Kidney (tissue), 14 donors: ENCODE results near the gene AGTRAP. TPM values are rescaled to one million over a fixed set of nuclear protein-coding genes. Genes with fewer than 3 reads are reported as not detected.

Experiments used
- DNase-seq, 5 donors: peaks; one replicate each; pipeline ENCODE4 v3.0.0-alpha.2; 2013 to 2020
- FAIRE-seq: peaks from 2 replicates; lab custom pipeline; 2012; peaks lifted over from hg19 to GRCh38; lab: Jason Lieb, UNC
- H3K27ac ChIP-seq, 2 donors: one replicate each; pipeline ENCODE4 v1.7.0; 2013; ENCODE audit warnings: low read depth in 2 of 2, low read length in 2 of 2, inconsistent platforms in 1 of 2
- H3K27me3 ChIP-seq: one replicate; pipeline ENCODE4 v1.7.1; 2013; ENCODE audit warnings: low read length, inconsistent platforms; ENCODE audit not compliant: control insufficient read depth, insufficient read depth
- H3K36me3 ChIP-seq, 3 donors: one replicate each; pipeline versions ENCODE4 v1.7.0 to v1.7.1; 2013; ENCODE audit warnings: low read length in 3 of 3, control low read depth in 1 of 3, inconsistent platforms in 1 of 3; ENCODE audit not compliant: insufficient read depth in 3 of 3, control insufficient read depth in 2 of 3
- H3K4me1 ChIP-seq, 3 donors: one replicate each; pipeline versions ENCODE4 v1.7.0 to v1.7.1; 2013; ENCODE audit warnings: low read length in 3 of 3, inconsistent platforms in 1 of 3, low read depth in 1 of 3; ENCODE audit not compliant: control insufficient read depth in 2 of 3, insufficient read depth in 2 of 3
- H3K4me3 ChIP-seq, 3 donors: one replicate each; pipeline versions ENCODE4 v1.7.0 to v1.8.1; 2013; ENCODE audit warnings: low read length in 3 of 3, control low read depth in 1 of 3, inconsistent platforms in 1 of 3
- H3K9ac ChIP-seq, 3 donors: one replicate each; pipeline versions ENCODE4 v1.7.0 to v1.7.1; 2013; ENCODE audit warnings: low read length in 3 of 3, control low read depth in 1 of 3, inconsistent platforms in 1 of 3
- H3K9me3 ChIP-seq, 3 donors: one replicate each; pipeline versions ENCODE4 v1.7.0 to v1.7.1; 2013; ENCODE audit warnings: low read length in 3 of 3, control low read depth in 1 of 3, inconsistent platforms in 1 of 3; ENCODE audit not compliant: control insufficient read depth in 2 of 3, insufficient read depth in 1 of 3
- CTCF ChIP-seq: IDR thresholded peaks from 3 replicates; pipeline ENCODE4 v1.5.1; 2012; ENCODE audit warnings: mild to moderate bottlenecking, moderate library complexity, borderline replicate concordance; ENCODE audit not compliant: insufficient read depth; ENCODE audit errors: extremely low read depth
- intact Hi-C: fragments of 100-400 bp; cut with DNase I; formaldehyde crosslinking; loops from one replicate; pipeline ENCODE4 v1.11.1; 2022
- polyA plus RNA-seq: library from polyadenylated mRNA; stranded (reverse); fragments of 350-450 nt; fragmentation: Illumina TruSeq; extraction: RNeasy Lipid Tissue Mini Kit (QIAGEN cat#74804); gene quantifications from one replicate; pipeline ENCODE4 v1.2.3, GENCODE V29; 2014; ENCODE audit warnings: low read depth, low replicate concordance; ENCODE audit not compliant: insufficient read depth
- total RNA-seq: library from RNA; stranded (reverse); fragmentation: NEBNext Ultra II Directional; extraction: Animal tissue kit (Norgen Biotek cat#: 25700); gene quantifications from one replicate; pipeline ENCODE4 v1.2.1, GENCODE V29; 2021
- donor health status: control.
- donor health status: control.
- donor health status: control.
- donor health status: control.
- donor health status: control.
- donor health status: DM: yes; HTN: yes; CAD: no.
- donor health status: Normal renal cell carcinoma (clear cell type).

AGTRAP gene
- total and polyA plus RNA-seq, 2 donors from 2014 or later, result 66.1 to 140 TPM

DNA sequence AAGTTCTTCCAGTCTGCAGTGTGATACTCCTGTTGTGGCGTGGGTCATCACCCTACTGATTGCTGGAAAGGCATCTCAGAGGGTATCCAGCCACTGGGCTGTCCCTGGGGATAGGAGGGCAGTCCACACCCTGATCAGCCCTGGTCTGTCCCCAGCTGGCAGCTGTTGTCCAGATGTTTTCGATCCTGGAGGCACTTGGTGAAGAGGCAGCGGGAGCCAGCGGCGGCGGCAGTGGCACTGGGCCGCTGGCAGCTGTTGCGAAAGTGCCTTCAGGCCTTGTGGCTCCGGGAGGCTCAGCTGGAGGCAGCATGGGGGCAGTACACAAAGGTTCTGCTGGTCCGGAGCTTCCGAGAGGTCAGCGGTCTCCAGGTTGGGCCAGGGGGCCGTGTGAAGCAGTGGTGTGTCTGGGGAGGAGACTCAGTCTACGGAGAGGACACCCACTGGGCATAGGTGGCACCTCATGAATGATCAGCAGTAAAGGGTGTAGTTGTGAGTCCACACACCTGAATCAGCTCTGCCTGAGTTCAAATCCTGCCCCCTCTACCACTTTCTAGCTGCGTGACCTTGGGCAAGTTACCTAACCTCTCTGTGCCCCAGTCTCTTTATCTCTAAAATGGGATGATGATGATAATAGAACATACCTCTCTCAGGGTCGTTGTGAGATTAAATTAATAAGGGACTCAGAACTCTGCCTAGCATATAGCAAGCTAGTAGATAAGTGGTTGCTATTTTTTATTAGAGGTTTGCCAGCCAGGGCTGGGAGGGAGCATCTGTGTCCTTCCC is 32.2 kb downstream of the AGTRAP start:
- H3K9me3 ChIP-seq, result no peaks in the 10 kb centered on the region
- H3K4me3 ChIP-seq, result no peak overlapping the region
- no peaks in the 10 kb centered on the region for H3K4me1 ChIP-seq
- DNase-seq, result no peak
- no peak overlapping the region for H3K9ac ChIP-seq
- H3K27me3 ChIP-seq, result no peaks in the 10 kb centered on the region
- no peaks in the 10 kb centered on the region for H3K36me3 ChIP-seq
- TF ChIP-seq CTCF, result no peak
- intact Hi-C loops, result no loop called here
- no peak for FAIRE-seq
- H3K27ac ChIP-seq, result no peak overlapping the region

DNA sequence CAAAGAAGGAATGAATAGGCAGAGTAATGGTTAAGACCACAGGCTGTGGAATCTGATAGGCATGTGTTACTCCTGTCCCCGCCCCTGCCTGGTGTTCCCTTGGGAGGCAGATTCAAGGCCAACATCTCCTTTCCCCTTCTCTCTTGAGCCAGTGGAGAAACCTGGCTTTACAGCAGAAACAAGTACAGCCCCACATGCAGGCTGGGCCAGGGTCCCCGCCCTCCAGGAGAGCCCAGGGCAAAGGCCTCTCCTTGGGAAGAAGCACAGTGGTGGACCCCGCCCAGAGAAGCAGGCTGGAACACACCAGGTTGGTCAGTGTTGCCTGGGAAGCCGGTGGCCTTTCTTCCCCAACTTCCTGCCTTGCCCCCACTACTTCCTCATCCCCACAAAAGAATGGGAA is 32.9 kb downstream of the AGTRAP start:
- intact Hi-C loops, result no loop called here
- Histone ChIP-seq H3K27me3 (no peaks in the 10 kb centered on the region), H3K27ac (no peak overlapping the region), H3K4me3 (no peak overlapping the region), H3K9me3 (no peaks in the 10 kb centered on the region), H3K36me3 (no peaks in the 10 kb centered on the region), H3K9ac (no peak overlapping the region), H3K4me1 (no peaks in the 10 kb centered on the region)
- DNase-seq (no peak), FAIRE-seq (no peak)
- no peak for TF ChIP-seq CTCF

DNA sequence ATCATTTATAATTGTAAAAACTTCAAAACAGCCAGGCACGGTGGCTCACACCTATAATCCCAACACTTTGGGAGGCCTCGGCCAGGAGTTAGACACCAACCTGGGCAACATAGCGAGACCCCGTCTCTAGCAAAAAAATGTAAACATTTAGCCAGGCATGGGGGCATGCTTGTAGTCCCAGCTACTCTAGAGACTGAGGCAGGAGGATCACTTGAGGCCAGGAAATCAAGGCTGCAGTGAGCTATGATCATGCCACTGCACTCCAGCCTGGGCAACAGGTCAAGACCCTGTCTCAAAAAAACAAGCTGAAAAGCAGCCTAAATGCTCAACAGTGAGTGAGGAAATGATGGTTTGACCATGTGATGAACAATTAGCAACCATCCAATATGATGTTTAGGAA is 33.3 kb downstream of the AGTRAP start:
- H3K9ac ChIP-seq, result no peak overlapping the region
- intact Hi-C loops, result no loop called here
- no peak for TF ChIP-seq CTCF
- H3K9me3 ChIP-seq, result no peaks in the 10 kb centered on the region
- no peak overlapping the region for H3K4me3 ChIP-seq
- no peak for DNase-seq
- no peak overlapping the region for H3K27ac ChIP-seq
- H3K4me1 ChIP-seq, result no peaks in the 10 kb centered on the region
- H3K27me3 ChIP-seq, result no peaks in the 10 kb centered on the region
- no peak for FAIRE-seq
- H3K36me3 ChIP-seq, result no peaks in the 10 kb centered on the region
